SIG-M5 (cell line): ENCODE data around the gene PLXNA4.
A peak's percentile ranks its signal among the peaks of the same experiment; 100 is the strongest.

Source experiments
- DNase-seq: peaks from one replicate; lab custom pipeline; 2025; lab: John Stamatoyannopoulos, UW

The PLXNA4 gene

DNA sequence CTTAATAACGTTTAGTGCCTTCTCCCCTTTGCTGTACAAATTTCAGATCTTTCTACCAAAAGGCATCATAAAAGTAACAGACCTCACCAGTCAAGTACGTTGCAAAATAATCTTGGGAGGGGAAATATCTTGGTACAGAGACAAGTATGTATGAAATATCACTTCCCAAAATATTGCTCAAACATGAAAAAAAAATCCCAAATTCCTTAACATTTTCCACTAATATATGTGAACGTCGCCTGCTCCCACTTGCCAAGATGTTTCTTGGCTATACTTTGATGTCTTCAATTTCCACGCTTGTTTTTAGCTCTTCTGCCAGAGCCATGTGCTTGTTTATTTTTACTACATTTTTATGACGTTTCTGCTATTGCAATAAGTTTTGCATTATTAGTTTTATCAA, 223.5 kb downstream of the PLXNA4 start:
- DNase-seq, result no peak

GRCh38 chr7:132351954-132352499, 224.2 kb downstream of the PLXNA4 start:
- no peak for DNase-seq

- no peak for DNase-seq
Measured at GRCh38 chr7:132350741-132351140, 225.5 kb downstream of the PLXNA4 start.

- no peak for DNase-seq
Measured at GRCh38 chr7:132349075-132349474, 227.2 kb downstream of the PLXNA4 start.

DNA sequence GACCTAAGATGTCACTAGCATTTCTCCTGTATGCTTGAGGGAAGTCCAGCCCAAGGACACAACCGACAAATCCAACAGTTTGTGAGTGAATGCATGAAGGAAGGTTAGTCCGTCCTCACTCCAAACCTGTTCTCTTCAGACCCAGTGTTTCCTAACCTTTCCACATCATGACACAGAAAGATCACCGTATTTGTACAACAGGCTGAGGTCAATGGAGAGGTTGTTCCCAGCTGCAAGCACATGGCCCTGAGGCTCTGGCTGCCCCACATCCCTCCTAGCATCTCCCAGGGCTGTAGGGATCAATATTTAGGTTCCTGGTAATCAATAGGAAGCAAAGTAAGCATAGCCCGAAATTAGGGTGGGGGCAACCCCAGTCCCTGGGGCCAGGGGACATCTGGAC, 227.9 kb downstream of the PLXNA4 start:
- DNase-seq, result no peak

DNA sequence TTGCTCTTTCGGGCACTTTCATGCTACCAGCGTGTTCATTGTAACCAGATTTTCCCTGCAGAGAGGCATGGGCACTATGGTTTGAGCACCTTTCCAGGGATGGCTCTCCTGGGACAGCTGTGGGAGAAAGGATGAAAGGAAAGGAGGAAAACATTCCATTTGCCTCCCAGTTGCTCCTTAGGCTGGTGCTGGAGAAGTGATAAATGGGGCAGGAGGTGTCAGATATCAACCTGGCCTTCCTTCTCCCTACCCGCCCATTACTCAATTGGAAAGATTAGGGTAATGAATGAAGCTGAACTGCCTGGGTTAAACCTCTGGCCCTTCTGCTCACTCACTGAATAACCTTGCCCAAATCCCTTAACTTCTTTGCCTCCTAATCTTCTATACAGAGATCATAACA, 228.4 kb downstream of the PLXNA4 start:
- DNase-seq, result no peak

GRCh38 chr7:132347123-132347522, 229.1 kb downstream of the PLXNA4 start:
- no peak for DNase-seq

- no peak for DNase-seq
Measured at GRCh38 chr7:132345543-132346129, 230.6 kb downstream of the PLXNA4 start.

DNA sequence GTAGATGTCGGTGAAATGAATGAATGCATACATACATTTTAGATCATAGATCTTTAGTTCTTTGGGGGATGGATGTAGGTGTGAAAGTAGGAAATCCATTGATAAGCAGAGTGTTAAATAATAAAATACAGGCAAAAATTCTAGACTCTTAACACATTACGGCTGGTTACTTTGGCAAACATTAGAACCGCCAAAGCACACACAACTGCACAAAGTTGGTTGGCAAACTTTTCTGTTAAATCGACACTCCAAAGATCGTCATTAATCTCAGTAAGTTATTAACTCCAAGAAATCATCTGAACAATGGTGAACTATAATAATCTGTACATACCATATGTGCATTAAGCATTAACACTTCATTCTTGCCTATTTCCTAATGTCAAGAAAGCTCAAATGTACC, 231.2 kb downstream of the PLXNA4 start:
- DNase-seq, result no peak

- DNase-seq, result no peak
Measured at GRCh38 chr7:132343199-132343598, 233.1 kb downstream of the PLXNA4 start.

DNA sequence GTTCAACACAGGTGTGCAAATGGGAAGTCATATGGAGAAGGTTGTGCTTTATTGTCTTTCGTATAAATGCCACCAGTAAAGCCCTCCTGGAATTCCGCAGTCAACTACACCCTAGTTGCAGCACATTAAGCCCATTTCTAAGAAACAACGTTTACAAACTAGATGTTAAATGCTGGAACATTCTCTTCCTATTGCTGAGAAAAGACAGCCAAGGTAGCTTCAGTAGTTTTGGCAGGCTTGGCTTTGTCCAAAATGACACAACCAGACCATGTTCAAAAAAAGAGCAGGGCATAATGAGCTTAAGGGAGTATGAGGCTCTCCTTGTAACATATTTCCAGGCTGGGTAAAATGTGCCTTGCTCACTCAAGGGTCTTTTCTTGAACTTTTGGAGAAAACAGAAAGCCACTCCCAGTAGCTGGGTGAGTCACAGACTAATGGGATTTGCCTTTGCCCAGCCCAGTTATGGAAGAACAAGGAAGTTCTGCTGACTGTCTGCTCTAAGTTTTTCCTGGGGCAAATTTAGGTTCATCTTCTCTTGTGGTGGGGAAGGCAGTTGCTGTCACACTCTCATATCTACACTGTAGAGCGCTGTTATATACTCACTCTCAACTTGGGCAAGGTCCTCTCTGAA, 238.7 kb downstream of the PLXNA4 start:
- DNase-seq, result no peak

DNA sequence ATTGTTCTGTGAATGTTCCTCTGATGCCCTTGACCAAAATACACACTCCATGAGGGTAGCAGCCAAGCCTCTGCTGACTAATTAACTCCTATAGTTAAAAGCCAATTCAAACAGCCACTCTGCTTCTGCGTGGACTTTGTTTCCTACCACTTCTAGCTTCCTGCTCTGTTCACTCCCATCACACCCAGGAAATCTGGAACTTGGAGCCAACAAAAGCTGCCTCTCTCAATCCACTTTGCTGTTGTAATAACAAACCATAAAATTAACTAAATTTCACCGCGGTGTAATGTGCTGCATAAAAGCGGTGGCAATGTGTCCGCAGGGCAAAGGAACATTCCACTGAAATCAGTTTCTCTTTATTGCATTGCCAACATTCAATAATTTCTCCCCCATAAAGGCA, 239.5 kb downstream of the PLXNA4 start:
- no peak for DNase-seq

DNA sequence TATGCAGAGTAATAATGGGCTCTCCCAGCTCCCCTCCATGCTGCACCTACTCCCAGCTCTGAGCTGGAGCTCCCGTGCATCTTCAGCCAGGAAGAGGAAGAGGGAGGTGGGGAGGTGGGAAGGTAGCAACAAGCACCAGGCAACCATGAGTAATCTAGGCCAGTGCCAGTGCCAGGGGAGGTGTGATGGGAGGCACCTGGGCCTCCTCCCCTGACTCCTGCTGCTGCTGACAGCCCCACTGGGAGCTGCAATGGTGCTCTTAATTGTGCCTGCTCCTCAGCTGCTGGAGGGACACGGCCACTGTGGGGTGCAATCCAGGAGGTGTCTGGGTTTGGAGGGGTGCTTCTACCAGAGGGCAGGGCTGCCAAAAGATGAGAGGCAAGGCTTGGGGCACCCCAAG, 243.0 kb downstream of the PLXNA4 start:
- DNase-seq, result no peak

- DNase-seq, result no peak
Measured at GRCh38 chr7:132328760-132329159, 247.5 kb downstream of the PLXNA4 start.

DNA sequence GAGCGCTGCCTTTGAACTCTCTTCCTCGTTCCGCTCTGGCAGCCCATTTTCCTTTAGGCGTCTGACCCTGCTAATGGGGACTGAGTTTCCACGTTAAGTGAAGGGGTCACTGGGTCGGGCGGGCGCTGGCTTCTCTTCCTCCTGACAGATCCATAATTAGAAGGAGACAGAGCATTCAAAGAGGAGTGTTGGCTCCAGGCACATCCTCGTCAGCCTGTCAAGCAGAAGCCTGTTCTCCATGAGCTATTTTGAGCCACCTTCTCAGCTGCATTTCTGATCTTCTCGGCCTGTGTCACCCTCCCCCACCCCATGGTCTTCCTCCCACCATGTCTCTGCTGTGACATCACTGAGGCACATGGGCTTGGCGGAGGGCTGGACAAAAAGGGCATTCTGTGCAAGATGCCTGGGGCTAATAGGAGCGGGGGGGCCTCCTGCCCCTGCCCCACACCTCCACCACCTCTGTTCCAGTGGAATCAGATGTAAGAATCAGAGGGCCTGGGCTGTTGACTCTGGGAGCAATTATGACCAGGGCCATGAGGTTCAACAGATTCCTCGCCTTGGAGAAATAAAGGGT, 248.1 kb downstream of the PLXNA4 start:
- no peak for DNase-seq

DNA sequence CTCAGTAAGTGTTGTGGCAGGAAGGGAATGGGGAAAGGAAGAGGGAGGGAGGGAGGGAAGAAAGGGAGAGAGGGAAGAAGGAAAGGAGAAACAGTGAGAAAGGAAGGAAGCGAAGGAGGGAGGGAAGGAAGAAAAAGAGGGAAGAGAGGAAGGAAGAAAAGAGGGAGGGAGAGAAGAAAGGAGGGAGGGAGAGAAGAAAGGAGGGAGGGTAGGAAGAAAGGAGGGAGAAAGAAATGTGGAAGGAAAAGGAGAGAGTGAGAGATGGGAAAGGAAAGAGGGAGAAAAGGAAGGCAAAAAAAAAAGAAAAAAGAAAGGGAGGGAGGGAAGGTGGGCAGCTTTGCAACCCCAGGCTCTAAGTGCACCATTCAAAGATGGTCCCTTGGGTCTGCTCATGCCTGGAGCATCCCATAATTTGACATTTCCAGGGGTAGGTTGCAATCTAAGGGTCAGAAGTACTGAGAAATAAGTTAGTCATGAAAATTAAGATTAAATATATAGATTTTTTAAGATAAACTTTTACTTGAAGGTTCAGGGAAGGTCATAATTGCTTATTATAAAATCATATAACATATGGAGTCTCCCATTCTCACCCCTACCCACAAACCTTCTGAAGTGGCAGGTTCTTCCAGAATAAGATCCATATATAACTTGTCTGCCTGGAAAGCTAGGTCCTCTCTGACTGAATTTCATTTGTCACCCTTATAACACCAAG, 249.2 kb downstream of the PLXNA4 start:
- DNase-seq, result no peak

- DNase-seq, result no peak
Measured at GRCh38 chr7:132322970-132323369, 253.3 kb downstream of the PLXNA4 start.

DNA sequence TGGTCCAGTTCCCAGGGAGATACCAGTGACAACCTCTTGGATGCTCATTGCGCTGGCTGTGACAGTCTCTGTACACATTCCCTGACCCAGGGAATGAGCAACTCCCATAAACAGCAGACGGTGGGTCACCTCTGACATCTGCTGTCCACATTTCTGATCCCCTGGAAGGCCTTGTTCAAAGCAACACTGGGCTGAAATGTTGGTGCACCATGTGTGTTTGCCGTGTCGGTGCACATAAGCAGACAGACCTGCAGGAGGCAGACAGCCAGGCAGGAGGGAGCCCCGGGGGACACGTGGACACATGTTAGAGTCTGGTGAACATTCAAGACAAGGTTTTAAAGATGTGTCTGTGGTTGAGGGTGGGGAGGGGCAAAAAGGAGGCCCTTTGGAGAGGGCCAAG, 254.9 kb downstream of the PLXNA4 start:
- DNase-seq, result no peak

DNA sequence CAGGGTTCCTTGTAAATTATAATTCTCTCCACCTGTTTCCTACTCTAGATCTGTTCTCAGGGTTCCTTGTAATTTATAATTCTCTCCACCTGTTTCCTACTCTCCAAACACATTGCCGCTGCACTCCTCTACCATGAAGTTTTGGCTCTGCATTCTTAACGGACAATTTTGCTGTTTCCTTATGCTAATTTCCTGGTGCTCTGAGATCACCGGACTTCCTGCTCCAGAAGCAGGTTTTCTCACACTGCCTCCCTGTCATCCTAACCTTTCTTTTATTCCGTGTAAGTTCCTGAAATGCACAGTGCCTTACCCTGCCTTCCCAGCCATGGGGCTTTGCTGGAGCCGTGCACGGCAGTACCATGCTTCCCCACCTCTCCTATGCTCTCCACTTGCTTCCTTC, 256.8 kb downstream of the PLXNA4 start:
- DNase-seq, result no peak

DNA sequence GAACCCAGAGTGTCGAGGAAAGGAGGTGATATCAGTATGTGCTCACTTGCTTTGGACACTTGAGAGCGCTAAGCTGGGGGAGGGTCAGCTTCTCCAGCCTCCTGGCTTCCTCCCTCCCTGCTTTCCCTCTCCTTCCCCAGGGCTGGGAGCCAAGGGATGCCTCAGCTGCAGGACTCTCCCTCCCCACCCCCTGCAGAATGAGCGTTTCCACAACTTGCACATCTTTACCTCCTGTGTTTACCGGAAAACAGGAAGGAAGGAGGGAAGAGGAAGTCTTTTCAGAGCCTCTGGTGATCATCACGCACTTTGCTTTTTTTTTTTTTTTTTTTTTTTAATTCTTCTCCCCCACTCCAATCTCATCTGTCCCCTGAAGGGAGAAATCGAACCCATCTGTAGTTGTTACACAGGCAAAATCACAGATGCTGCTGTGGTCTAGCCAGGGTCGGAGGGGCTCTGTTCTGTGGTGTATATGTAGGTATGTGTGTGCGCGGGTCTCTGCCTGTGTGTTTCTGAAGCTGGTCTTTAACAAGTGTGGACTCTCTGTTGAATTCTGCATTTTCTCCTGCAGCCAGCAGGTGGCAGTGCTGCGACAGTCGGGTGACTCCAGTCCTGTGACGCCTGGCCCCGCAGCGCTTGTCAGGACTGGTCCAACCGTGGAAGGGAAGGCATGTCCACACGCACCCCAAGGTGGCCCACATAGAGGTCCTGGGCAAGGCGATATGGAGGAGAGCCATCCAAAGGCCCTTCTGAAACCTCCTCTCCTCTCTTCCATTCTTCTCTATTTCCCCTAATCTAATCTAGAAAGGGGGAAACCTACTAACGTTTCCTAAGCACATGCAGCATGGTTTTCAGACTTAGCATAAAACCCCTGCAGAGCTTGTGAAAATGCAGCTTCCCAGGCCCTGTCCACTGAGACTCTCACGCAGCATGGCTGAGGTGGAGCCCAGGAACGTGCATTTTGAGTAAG, 257.6 kb downstream of the PLXNA4 start:
- DNase-seq, result peak; percentile 18

DNA sequence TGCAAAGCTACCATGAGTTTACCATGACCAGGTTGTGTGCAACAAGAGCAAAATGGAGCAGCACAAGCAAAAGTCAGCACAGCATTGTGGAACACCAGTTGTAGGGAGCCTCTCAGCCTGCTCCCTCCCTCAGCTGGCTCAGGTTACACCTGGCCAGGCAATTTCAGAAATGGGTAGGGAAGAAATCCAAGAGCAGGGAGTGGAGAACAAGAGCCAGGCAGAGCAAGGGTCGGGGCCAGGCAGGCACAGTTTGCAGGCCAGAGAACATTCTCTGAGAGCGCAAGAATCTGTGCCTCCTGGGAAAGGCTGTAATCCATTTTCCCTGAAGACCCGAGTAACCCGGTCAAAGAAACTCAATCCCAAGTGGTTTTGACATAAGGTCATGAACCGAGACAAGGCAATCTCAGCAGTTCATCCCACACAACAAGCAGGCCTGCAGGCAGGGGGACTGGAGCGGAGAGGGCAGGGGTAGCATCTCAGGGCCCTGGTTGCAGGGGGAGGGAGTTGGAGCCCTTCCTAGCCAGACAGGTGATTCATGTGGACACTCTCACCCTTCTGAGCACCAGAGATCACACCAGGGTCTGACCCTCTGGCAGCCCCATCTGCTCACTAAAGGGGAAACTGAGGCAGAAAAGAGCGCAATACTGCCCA, 258.4 kb downstream of the PLXNA4 start:
- no peak for DNase-seq
